Measurements from ENCODE around the gene SMG7.

DNA sequence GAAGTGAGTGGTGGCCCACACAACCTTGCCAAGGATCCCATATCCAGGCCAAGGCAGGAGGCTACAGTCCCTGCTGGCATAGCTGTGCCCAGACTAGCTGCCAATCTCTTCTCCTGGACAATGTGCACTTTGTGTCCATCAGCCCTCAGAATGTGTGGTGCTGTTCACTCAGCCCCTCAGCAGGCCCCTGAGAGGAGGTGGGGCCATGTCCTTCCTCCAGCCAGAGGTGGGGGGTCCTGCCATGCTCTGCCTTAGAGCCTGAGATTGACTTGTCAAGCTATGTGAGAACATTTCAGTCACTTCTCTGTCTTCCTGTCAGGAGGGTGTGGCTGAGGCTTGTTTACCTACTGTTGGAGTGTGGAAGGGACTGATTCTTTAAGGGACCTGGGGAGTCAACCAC lies 116.5 kb downstream of the SMG7 start:
- TF ChIP-seq GATA2 (IDR thresholded peaks at IDR 0.05; ENCODE audit: low read depth, low read length) (no peak), GATA3 (IDR thresholded peaks at IDR 0.05; ENCODE audit: low read depth, low read length) (no peak)
